Fibroblast of villous mesenchyme (primary cell): ENCODE results near the gene SENP1. TPM values are rescaled to one million over a fixed set of nuclear protein-coding genes. Genes with fewer than 3 reads are reported as not detected.

Experiments used
- DNase-seq: peaks from one replicate; pipeline ENCODE4 v3.0.0-alpha.2; 2010; ENCODE audit warnings: low read depth
- H3K4me3 ChIP-seq: 2 replicates; pipeline ENCODE4 v1.5.1; 2011; ENCODE audit warnings: low read depth, mild to moderate bottlenecking, low read length
- total RNA-seq: library from RNA; depleted of rRNA; stranded (reverse); fragments of >200 nt; gene quantifications from 2 replicates; pipeline ENCODE4 v1.2.3, GENCODE V29; 2012
- TF ChIP-seq, protein P1 (sequence below): IDR thresholded peaks from 2 replicates; pipeline ENCODE4 v1.5.1; 2012; ENCODE audit warnings: low read depth, mild to moderate bottlenecking, low read length; ENCODE audit not compliant: insufficient read depth

Gene SENP1
- total RNA-seq, 1 donor = 35.8 TPM

DNA sequence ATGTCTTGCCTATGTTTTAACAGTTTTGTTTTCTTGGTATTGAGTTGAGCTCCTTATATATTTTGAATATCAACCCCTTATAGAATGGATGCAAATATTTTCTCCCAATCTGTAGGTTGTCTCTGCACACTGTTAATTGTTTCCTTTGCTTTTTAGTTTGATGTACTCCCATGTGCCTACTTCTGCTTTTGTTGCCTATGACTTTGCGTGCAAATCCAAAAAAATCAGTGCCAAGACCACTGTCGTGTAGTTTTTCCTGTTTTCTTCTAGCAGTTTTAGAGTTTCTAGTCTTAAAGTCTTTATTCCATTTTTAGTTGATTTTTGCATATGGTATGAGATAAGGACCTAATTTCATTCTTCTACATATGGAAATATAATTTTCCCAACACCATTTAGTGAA is 28.8 kb downstream of the SENP1 start:
- DNase-seq = no peak
- TF ChIP-seq, protein P1, sequence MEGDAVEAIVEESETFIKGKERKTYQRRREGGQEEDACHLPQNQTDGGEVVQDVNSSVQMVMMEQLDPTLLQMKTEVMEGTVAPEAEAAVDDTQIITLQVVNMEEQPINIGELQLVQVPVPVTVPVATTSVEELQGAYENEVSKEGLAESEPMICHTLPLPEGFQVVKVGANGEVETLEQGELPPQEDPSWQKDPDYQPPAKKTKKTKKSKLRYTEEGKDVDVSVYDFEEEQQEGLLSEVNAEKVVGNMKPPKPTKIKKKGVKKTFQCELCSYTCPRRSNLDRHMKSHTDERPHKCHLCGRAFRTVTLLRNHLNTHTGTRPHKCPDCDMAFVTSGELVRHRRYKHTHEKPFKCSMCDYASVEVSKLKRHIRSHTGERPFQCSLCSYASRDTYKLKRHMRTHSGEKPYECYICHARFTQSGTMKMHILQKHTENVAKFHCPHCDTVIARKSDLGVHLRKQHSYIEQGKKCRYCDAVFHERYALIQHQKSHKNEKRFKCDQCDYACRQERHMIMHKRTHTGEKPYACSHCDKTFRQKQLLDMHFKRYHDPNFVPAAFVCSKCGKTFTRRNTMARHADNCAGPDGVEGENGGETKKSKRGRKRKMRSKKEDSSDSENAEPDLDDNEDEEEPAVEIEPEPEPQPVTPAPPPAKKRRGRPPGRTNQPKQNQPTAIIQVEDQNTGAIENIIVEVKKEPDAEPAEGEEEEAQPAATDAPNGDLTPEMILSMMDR = no peak

DNA sequence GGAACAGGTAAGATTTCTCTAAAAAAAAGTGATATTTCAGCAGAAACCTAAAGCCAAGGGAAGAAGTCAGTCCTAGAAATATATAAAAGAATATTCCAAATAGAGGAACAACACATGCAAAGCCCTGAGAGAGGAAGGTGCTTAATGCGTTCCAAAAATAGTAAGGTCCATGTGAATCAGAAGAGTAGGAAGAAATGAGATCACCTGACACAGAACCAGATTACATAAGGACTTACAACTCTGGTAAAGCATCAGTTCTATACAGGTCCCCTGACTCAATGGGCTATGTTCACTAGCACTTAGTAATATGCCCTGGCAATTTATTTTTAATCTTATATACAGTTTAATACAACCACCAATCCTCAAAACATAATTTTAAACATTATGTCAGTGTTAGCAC is 30.0 kb downstream of the SENP1 start:
- H3K4me3 ChIP-seq = no peak overlapping the region
- DNase-seq = no peak
- TF ChIP-seq, protein P1 = no peak

More for the DNA sequence above, 28.8 kb downstream of the SENP1 start:
- no peak overlapping the region for H3K4me3 ChIP-seq

DNA sequence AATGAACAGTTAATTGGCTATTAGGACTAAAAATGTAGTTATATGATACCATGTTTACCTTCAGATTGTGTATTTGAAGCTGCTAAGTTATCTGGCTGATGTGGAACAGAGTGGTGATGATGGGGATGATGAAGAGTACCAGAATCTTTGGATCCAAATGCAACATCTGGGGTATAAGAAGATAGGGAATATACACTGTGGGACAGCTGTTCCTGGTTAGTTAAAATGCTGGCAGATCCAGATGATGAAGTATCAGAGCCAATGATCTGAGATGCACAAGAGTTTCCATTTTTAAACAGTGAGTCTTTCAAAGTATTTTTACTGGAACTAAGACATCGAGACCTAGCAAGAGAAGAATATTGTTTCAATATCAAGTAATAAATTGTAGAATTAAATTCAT is 31.6 kb downstream of the SENP1 start:
- H3K4me3 ChIP-seq = no peak overlapping the region
- TF ChIP-seq, protein P1 = no peak
- no peak for DNase-seq

DNA sequence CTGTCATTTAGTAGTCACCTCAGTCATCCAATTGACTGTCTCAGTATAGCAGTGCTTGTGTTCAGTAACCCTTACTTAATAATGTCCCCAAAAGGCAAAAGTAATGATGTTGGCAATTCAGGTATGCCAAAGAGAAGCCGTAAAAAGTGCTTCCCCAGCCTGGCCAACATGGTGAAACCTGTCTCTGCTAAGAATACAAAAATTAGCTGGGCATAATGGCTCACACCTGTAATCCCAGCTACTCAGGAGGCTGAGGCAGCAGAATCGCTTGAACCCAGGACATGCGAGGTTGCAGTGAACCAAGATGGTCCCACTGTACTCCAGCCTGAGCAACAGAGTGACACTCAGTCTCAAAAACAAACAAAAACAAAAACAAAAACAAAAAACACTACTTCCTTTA is 33.6 kb downstream of the SENP1 start:
- no peak for DNase-seq
- TF ChIP-seq, protein P1 = no peak
- H3K4me3 ChIP-seq = no peak overlapping the region

DNA sequence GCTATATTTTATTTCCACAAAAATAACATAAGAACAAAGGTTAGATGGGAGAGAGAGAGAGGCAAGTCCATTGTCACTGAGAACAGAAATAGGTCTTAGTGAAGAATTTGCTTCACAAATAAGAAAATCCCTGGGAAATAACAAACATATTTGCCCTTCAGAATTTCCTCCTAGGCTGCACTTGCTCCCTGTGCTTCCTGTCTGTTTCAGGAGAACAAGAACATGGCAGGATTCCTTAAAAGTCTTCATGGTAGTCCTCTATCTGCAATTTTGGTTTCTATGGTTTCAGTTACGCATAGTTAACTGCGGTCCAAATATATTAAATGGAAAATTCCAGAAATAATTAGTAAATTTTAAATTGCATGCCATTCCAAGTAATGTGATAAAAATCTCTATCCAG is 34.1 kb downstream of the SENP1 start:
- DNase-seq = no peak
- no peak overlapping the region for H3K4me3 ChIP-seq
- TF ChIP-seq, protein P1 = no peak

DNA sequence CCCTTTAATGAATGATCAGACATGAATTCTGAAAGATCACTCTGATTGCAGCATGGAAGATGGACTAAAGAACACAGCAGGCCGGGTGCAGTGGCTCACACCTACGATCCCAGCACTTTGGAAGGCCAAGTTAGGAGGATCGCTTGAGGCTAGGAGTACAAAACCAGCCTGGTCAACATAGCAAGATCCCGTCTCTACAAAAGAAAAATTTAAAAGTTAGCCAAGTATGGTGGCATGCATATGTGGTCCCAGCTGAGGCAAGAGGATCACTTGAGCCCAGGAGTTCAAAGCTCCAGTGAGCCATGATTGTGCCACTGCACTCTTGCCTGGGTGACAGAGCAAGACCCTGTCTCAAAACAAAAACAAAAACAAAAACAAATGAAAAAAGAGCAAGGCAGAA is 35.1 kb downstream of the SENP1 start:
- no peak for DNase-seq
- TF ChIP-seq, protein P1 = no peak
- no peak overlapping the region for H3K4me3 ChIP-seq

DNA sequence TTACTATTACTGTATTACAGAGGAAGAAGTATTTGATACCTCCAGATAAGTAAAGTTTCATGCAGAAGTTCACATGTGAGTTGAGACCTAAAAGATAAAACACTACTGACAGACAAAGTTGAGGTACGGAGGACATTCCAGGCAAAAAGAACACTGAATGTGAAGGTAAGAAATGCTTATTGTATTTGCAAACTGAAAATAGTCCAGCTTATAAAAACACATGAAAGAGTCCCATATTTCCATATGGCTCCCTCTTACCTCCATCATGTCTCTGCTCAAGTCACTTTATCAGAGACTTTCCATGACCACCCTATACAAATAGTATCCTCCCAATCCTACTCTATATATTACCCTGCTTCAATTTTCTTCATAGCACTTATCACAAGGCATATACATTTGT is 35.8 kb downstream of the SENP1 start:
- H3K4me3 ChIP-seq = no peak overlapping the region
- TF ChIP-seq, protein P1 = no peak
- no peak for DNase-seq
